HG03066 (cell line): ENCODE measurements around the gene LRRC39.
"Not testable (repeated sequence)": the region's sequence is repeated elsewhere in the genome, so short reads cannot be mapped to it uniquely, and the experiment has no call there.

Source experiments
- ATAC-seq: cut with Tn5 transposase; IDR thresholded peaks from one replicate; pipeline ENCODE4 v1.9.1; 2021; ENCODE audit warnings: low read depth; ENCODE audit not compliant: unreplicated experiment

Gene LRRC39

DNA sequence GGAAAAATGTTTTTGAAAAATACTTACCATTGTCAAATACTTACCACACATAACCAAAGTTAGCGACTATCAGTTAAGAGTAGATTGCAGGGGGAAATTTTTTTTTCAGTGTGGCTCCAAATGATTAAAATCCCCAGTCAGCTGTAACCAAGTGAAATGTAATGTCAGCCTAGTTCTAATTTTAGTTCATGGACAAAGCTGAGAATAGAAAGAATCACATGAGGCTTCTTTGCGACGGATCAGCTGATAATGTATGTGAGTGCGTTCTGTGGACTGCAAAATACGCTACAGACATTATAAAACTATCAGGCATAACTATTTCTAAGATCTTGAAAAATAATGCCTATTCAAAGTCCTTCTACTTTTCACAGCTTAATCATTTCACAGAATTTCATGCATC is at the start of gene LRRC39:
TSS of gene LRRC39 (minus strand) at position 166 of the 400 bp plus-strand sequence. CDS start 9,740 bp downstream, outside the sequence.
- ATAC-seq: no peak

DNA sequence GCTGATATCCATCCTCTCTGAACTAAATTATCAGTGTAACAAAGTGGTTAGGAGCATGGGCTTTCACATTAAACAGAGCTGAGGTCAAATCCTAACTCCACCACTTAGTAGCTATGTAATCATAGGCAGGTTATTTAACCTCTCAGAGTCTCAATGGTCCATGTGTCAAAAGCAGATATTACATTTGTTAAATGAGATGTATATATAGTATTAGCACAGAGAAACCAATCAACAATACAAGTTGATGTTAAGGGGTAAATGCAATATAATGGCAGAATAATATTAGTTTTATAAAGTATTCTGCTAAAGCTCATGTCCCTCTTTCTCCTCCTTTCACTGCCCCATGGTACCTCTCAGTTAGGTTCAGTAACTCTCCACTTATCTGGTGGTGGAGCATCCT is 44.4 kb upstream of the LRRC39 start:
- ATAC-seq: no peak

GRCh38 chr1:100219883-100220282 is 41.8 kb upstream of the LRRC39 start:
- ATAC-seq: no peak

- no peak for ATAC-seq
Measured at GRCh38 chr1:100219457-100219856, 41.4 kb upstream of the LRRC39 start.

GRCh38 chr1:100217834-100218233 is 39.8 kb upstream of the LRRC39 start:
- ATAC-seq: no peak

GRCh38 chr1:100215101-100215500 is 37.0 kb upstream of the LRRC39 start:
- ATAC-seq: no peak

DNA sequence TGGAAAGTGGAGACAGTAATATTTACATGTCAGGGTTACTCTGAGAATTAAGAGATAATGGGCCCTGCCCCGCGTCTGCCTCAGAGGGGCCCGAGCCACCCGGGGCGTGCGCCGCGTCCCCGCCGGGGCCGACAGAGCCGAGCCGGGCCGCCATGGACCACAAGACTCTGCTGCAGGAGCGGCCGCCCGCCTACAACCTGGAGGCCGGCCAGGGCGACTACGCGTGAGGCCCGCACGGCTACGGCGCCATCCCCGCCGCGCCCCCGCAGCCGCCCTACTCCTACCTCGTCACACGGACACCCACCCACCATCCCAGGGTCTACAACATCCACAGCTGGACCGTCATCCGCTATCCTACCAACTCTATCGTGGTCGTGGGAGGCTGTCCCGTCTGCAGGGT is 35.1 kb upstream of the LRRC39 start:
- no peak for ATAC-seq

DNA sequence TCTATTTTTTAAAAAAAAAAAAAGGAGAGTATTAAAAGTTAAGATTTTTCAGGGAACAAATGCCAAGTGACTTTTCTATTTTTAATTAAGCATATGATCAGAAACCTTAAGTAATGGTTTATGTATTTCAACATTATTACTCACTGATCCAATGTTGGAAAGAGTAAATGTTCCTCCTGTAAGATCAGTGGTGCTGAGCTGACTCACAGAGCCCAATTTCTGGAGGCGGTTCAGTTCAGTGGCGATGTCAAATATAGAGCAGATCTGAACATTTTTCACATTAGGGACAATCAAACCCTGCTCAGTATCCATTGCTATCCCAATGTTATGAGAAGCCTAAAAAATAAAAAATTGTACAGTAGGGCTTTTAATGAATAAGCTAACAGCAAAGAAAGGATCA is 28.2 kb upstream of the LRRC39 start:
- no peak for ATAC-seq

GRCh38 chr1:100205593-100205992 is 27.5 kb upstream of the LRRC39 start:
- not testable (repeated sequence) for ATAC-seq

GRCh38 chr1:100205103-100205502 is 27.0 kb upstream of the LRRC39 start:
- not testable (repeated sequence) for ATAC-seq

DNA sequence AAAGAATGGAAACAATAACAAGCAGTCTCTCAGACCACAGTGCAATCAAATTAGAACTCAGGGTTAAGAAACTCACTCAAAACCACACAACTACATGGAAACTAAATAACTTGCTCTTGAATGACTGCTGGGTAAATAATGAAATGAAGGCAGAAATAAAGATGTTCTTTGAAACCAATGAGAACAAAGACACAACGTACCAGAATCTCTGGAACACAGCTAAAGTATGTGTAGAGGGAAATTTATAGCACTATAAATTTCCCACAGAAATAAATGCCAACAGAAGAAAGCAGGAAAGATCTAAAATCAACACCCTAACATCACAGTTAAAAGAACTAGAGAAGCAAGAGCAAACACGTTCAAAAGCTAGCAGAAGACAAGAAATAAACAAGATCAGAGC is 24.6 kb upstream of the LRRC39 start:
- ATAC-seq: not testable (repeated sequence)

- not testable (repeated sequence) for ATAC-seq
Measured at GRCh38 chr1:100200060-100200459, 22.0 kb upstream of the LRRC39 start.

DNA sequence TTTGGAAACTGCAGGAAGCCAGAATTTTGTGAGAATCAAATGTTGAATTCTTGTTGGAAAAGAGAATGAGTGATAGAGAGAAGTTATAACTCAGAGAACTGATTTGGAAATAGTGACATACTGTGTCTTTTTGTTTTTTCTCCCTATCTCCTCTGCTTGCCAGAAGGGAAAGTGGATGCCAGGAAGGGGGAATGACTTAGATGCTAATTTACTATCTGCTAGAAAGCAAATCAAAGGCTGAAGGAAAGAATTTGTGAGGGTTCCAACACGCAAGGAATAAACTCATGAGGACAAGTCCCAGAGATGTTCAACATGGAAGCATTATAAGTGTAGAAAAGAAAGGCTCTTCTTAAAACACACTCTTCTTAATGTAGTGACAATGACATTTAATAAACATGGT is 20.5 kb upstream of the LRRC39 start:
- no peak for ATAC-seq

DNA sequence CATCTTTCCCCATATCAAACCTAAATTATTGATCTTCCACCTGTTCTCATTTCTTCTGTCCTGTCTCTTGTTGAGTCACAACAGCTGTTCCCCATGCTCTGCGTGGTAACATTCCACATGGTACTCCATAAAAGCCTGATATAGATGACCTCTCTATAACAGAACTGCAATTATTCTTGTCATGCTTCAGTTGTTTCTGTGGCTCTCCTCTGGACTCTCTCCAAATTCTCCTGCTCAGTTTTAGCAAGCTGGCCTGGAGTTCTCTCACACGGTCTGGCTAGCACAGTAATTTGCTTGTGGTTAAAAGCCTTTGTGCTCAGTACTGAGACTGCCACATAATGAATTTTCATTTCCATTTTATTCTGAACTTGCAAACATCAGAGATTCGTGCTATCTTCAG is 10.6 kb upstream of the LRRC39 start:
- no peak for ATAC-seq

DNA sequence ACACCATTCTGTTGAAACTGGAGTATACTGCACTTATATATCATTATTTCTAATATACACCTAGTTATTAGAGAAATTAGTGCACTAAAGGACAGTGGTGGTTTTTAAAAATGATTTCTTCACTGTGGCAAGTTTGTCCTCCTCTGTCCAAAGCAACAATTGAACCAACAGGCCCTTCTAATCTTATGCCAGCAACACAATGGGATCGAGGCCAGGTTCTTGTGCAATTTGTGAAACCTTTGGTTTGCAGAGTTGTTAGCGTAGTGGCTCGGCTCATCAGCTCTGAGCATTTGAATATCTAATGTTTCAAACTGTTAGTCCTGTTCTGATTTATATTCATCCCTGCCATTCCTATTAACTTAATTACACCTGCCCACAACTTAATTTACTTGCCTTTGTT is 9.9 kb upstream of the LRRC39 start:
- no peak for ATAC-seq

DNA sequence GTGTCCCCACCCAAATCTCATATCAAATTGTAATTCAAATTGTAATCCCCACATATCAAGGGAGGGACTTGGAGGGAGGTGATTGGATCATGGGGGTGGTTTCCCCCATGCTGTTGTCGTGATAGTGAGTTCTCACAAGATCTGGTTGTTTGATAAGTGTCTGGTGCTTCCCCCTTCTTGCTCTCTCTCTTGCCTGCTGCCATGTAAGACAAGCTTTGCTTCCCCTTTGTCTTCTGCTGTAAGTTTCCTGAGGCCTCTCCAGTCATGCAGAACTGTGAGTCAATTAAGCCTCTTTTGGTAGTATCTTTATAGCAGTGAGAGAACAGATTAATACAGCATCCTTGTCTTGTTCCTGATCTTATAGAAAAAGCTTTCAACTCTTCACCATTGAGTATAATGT is 6.5 kb upstream of the LRRC39 start:
- ATAC-seq: no peak

- no peak for ATAC-seq
Measured at GRCh38 chr1:100183370-100183769, 5.3 kb upstream of the LRRC39 start.

DNA sequence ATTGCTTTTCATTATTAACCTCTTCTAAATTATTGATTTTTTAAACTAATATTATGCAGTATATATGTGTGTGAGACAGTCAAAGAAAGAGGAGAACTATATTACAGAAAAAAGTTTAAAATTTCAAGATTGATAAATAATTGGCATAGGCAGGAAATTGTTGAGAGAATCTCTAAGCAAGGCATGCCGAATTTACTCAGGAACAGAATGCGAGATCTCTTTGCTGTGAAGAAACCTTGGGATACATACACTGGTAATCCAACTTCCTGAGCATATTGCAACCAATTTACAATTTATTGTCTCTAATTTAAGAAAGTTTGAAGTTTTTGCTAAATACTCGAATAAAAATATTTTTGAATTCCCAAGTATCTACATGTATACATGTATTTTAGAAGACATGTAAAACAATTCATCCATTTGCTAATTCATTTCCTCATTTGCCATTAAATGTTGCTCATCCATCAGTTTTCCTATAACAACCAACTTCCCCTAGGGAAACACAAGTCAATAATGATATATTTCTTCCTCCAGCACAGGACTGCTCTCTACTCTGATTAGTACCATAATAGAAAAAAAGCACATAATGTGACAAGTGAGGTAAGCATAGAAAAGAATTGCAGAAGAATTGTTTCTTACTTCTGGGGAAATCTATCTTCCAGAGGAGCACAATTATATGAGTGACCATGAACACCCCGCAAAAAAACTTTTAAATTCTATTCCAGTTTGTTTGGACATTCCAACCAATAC is 588 bp downstream of the LRRC39 start:
- no peak for ATAC-seq

GRCh38 chr1:100168051-100168450 is 10.0 kb downstream of the LRRC39 start:
- ATAC-seq: no peak

GRCh38 chr1:100164702-100165101 is 13.4 kb downstream of the LRRC39 start:
- no peak for ATAC-seq

DNA sequence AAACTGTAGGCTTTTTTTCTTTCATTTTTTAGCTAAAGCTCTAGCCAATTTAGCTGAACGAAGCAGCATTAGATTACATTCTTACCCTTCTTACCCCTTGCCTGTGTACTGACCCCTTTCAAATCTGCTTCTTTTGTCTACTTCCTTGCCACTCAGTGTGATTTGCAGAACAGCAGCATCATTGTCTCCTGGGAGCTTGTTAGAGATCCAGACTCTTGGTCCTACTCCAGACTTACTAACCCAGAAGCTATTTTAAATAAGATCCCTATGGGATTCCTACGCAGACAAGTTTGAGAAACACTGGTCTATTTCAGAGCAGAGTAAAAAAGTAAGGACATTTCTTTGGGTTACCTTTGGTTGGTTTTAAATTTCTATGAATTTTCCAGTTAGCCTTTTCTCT is 13.8 kb downstream of the LRRC39 start:
- ATAC-seq: no peak

DNA sequence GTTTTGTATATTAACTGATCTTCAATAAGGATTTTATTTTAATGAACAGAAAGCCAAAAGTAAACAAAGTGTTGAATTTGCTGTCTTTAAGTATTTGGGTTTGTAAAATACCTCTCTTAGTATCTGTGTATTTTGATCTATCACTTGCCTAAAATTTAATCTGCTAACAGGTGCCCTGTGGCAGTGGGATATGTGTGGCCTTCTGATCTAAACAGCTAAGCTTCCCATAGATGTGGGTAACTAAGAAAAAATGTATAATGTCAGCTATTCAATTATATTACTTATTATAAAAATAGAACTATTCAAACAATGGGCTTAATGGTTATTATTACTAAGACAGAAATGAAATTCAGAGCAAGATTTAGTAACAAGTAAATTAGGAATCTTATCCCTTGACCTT is 15.2 kb downstream of the LRRC39 start:
- ATAC-seq: no peak

DNA sequence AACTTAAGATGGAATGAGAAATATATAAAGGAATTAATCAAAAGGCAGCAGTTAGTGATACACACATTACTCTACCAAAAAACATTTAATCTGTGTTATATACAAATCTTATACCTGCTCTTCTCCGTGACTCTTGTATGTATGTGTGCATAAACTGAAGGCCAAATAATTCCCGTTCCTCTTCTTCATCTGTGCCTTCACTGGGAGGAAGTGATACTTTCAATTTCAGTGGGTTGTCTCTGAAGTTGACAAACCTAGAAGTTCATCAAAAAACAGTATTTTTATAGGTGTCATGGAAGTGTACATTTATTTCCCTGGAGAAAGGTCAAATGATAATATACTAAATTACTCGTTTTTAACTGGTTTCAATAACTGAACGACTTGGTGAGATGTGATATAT is 25.8 kb downstream of the LRRC39 start:
- peak; percentile 83 for ATAC-seq
